ENCODE data around the gene ZFP57. TPM values are rescaled to one million over a fixed set of nuclear protein-coding genes. Genes with fewer than 3 reads are reported as not detected.

Gene ZFP57
- total RNA-seq, 4 donors from 2014 or later: 0.66 TPM; not detected in 3

- peaks cover 0 to 41% (median 19%) of the 10 kb centered on the region in 4 donors for H3K4me1 ChIP-seq
- H3K36me3 ChIP-seq: peaks cover 0 to 18% (median 0%) of the 10 kb centered on the region in 3 donors
- no peaks in the 10 kb centered on the region for H3K27me3 ChIP-seq
- no peak for DNase-seq (ENCODE audit: low spot score in 2 of 2)
- TF ChIP-seq CTCF (IDR thresholded peaks at IDR 0.05) (no peak), EP300 (IDR thresholded peaks at IDR 0.05) (no peak), POLR2A (IDR thresholded peaks at IDR 0.05) (no peak)
- WGBS, 2 donors: 16 to 23% methylated on average over 21 to 29 of the region's 31 CpGs
- H3K4me3 ChIP-seq: peak overlapping the region; percentile 53 to 70 (median 60)
- H3K27ac ChIP-seq: peak overlapping the region; percentile 74 to 85 (median 78)
- no peaks in the 10 kb centered on the region for H3K9me3 ChIP-seq
Measured at GRCh38 chr6:29626948-29627754, 53.8 kb downstream of the ZFP57 start.

DNA sequence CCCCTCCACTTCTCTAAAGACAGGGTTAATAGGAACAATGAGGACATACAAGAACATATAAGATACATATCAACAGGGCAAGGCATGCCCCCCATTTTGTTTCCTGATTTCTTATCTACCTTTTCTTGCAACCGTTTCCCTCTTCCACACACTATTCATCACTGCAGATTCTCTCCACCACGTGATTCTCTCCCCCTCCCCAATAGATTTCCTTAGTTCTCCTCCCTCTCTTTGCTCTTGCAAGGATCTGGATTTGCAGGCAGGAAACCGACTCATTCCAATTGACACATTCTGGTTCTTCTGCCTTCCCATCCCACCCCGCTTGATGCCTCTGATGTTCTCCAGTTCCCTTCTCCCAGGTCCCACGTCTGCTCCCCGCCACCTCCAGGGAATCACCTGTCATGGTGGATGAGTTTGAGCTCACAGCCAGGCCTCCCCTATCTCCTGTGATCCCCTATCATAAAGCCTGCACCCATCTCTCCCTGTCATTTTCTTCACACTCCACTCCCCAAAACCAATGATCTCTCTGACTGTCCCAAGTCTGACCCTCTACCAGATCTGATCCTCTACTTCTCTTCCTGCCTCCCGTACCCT, 55.5 kb downstream of the ZFP57 start:
- WGBS, 2 donors: 62 to 65% methylated on average over 7 of the region's 7 CpGs

DNA sequence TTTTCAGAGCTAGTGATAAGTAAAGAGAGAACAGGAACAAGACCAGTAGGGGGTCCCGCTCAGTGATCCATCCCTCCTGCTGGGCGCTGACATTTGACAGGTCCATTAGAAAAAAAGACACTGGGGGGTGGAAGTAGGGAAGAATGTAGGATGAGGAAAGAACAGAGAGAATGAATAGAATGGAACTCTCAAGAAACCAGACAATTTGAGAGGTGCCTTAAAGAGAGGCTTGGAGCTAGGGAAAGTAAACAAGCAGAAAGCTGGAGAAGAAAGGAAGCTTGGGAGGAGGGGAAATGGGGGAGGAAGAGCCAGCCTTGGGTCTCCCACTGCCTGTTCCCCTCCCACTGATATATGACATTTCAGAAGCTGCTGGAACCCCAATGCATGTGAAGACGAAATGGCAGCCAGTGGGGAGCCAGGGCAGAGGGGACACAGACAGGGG, 56.4 kb downstream of the ZFP57 start:
- Histone ChIP-seq H3K27ac (no peak overlapping the region), H3K4me3 (no peak overlapping the region), H3K4me1 (peaks cover 0 to 22% (median 14%) of the 10 kb centered on the region in 4 donors), H3K36me3 (peaks cover 0 to 44% (median 0%) of the 10 kb centered on the region in 3 donors), H3K9me3 (no peaks in the 10 kb centered on the region), H3K27me3 (no peaks in the 10 kb centered on the region)
- no peak for DNase-seq (ENCODE audit: low spot score in 2 of 2)
- WGBS, 2 donors: 69 to 77% methylated on average over 3 of the region's 3 CpGs
- TF ChIP-seq CTCF (IDR thresholded peaks at IDR 0.05): no peak

More for the DNA sequence above, 55.5 kb downstream of the ZFP57 start:
- Histone ChIP-seq H3K4me3 (no peak overlapping the region), H3K27ac (no peak overlapping the region), H3K9me3 (no peaks in the 10 kb centered on the region), H3K36me3 (peaks cover 0 to 35% (median 0%) of the 10 kb centered on the region in 3 donors), H3K4me1 (peaks cover 0 to 28% (median 15%) of the 10 kb centered on the region in 4 donors), H3K27me3 (no peaks in the 10 kb centered on the region)
- TF ChIP-seq POLR2A (IDR thresholded peaks at IDR 0.05): no peak
- no peak for TF ChIP-seq EP300 (IDR thresholded peaks at IDR 0.05)
- no peak for TF ChIP-seq CTCF (IDR thresholded peaks at IDR 0.05)
- no peak for DNase-seq (ENCODE audit: low spot score in 2 of 2)

Small RNA genes within 50 kb of the gene (small RNA-seq; reads per million reads assigned to genes)
- not detected for gene SUMO2P1

Other genes with a start within 250 kb of the ZFP57 start
- gene OR10C1, start 241.8 kb downstream of the ZFP57 start, total RNA-seq: not detected
- not detected for gene OR11A1, start 224.1 kb downstream of the ZFP57 start, total RNA-seq
- gene OR2H1, start 224.0 kb downstream of the ZFP57 start, total RNA-seq: not detected
- under 1 TPM in 1 of 4 donors, not detected in 3; 0.42 TPM for gene MAS1L, start 193.2 kb downstream of the ZFP57 start, total RNA-seq
- gene UBD, start 121.4 kb downstream of the ZFP57 start, total RNA-seq: 10 to 100 TPM in 1 of 4 donors, under 1 TPM in 1, not detected in 2; 0.63 to 11.6 TPM
- not detected for gene OR2H2, start 96.0 kb downstream of the ZFP57 start, total RNA-seq
- gene GABBR1, start 48.0 kb downstream of the ZFP57 start, total RNA-seq: 10 to 100 TPM; 55.3 to 89.6 (median 70.5) TPM
- gene MOG, start 24.1 kb downstream of the ZFP57 start, total RNA-seq: not detected
- 100 to 1,000 TPM in 2 of 4 donors, 10 to 100 TPM in 2; 63.0 to 117 (median 101) TPM for gene HLA-F, start 42.3 kb upstream of the ZFP57 start, total RNA-seq
- gene HLA-G, start 146.7 kb upstream of the ZFP57 start, total RNA-seq: not detected

Measured in tibial nerve (tissue), 4 donors.